Rectal smooth muscle tissue (tissue), 1 donor: ENCODE measurements around the gene PWWP2A.
"Not testable (repeated sequence)": the region's sequence is repeated elsewhere in the genome, so short reads cannot be mapped to it uniquely, and the experiment has no call there.

Experiments
- H3K27ac ChIP-seq: one replicate; pipeline ENCODE4 v1.7.0; 2013; ENCODE audit warnings: low read depth, low read length, inconsistent platforms
- H3K27me3 ChIP-seq: one replicate; pipeline ENCODE4 v1.7.0; 2013; ENCODE audit warnings: low read length; ENCODE audit not compliant: control insufficient read depth, insufficient read depth
- H3K36me3 ChIP-seq: one replicate; pipeline ENCODE4 v1.7.0; 2013; ENCODE audit warnings: low read length; ENCODE audit not compliant: control insufficient read depth, insufficient read depth
- H3K4me1 ChIP-seq: one replicate; pipeline ENCODE4 v1.7.0; 2013; ENCODE audit warnings: low read length; ENCODE audit not compliant: control insufficient read depth, insufficient read depth
- H3K4me3 ChIP-seq: one replicate; pipeline ENCODE4 v1.7.0; 2013; ENCODE audit warnings: low read length
- H3K9ac ChIP-seq: one replicate; pipeline ENCODE4 v1.7.0; 2013; ENCODE audit warnings: low read length

Gene PWWP2A

DNA sequence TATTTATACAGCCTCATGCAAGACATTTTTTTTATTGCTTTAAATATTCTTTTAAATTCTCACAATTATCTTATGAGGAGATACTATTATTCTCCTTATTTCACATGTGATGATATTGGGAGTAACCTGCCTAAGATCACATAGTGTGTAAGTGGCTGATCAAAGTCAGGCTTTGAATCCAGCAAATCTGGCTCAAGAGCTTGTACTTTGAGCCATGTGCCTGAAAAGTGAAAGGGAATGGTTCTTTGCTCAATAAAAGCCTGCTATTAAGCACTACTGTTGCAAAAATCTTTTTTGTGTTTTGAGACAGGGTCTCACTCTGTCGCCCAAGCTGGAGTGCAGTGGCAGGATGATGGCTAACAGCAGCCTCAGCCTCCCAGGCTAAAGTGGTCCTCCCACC, 35.1 kb downstream of the PWWP2A start:
- no peaks in the 10 kb centered on the region for H3K27me3 ChIP-seq
- no peaks in the 10 kb centered on the region for H3K4me1 ChIP-seq
- H3K36me3 ChIP-seq: no peaks in the 10 kb centered on the region
- no peak overlapping the region for H3K4me3 ChIP-seq
- H3K9ac ChIP-seq: no peak overlapping the region
- H3K27ac ChIP-seq: no peak overlapping the region

DNA sequence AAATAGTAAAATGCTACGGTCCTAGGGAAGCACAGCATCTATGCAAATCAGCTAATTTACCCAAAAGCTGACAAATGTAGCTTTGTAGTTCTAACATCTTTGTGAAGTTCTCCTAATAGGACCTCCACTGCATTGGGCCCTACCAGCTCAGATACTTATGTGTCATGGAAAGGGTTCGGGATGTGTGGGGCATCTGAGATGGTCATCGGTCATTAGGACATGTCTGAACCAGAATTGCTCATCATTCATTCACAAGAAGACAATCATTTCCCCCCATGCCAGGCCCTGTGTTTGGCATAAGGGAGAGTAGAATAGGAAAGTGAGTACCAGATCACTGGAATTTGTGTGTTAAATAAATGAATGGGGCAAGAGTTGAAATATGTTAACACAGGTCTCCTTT, 35.7 kb downstream of the PWWP2A start:
- Histone ChIP-seq H3K9ac (no peak overlapping the region), H3K27ac (no peak overlapping the region), H3K4me3 (no peak overlapping the region), H3K27me3 (no peaks in the 10 kb centered on the region), H3K36me3 (no peaks in the 10 kb centered on the region), H3K4me1 (no peaks in the 10 kb centered on the region)

DNA sequence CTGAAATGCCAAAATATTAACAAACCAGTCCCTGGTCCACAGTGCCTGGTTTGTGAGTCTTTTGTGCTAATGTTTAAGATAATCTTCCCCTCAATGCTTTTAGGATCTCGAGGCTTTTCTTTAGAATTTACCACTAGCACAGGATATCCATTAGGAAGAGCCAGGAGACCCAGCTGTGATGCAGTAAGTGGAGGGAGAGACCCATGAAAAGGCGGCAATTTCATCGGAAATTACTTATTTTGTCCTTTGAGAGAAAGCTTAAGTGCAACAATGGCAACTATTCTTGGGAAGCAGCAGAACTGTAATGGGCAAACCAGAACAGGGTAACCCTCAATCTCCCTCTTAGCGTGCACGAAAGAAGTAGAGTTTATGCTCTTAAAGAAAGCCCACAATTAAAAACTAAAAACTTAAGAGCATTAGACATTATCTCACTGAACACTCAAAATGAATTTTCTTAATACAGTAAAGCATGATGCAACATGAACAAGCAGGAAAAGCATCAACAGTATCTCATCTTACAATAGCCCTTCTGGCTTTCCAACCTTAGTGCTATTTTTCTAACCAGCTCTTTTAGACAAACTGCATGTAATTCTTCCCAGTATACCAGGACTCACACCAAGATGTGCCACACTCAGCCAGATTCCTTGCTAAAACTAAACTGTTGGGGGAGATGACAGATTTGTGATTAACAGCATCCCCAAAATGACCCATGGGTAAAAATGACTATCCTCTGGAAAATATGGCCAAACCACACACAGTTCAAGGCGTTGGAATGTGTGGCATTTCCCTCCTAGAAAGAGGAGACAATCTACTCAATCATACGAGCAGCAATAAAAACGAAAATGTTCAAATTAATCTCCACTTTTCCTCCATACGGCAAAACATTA, 36.4 kb downstream of the PWWP2A start:
- H3K9ac ChIP-seq: no peak overlapping the region
- no peaks in the 10 kb centered on the region for H3K27me3 ChIP-seq
- no peak overlapping the region for H3K27ac ChIP-seq
- no peaks in the 10 kb centered on the region for H3K4me1 ChIP-seq
- no peaks in the 10 kb centered on the region for H3K36me3 ChIP-seq
- H3K4me3 ChIP-seq: no peak overlapping the region

DNA sequence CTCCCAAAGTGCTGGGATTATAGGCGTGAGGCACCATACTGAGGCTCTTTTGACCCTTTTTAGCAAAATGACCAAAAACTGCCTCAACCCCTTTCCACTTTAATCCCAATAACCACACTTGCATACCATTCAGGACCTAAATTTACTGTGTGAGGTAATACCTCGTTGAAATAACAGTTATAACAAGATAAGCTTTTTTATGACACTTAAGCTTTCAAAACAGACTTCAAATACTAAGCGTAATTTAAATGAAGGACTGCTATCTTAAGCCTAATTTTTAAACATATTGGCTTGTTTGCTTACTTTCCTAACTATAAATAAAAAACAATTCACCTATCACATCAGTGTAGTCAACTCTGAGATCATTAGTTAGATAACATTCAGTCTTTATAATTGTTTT, 37.8 kb downstream of the PWWP2A start:
- Histone ChIP-seq H3K27me3 (no peaks in the 10 kb centered on the region), H3K4me1 (no peaks in the 10 kb centered on the region), H3K9ac (no peak overlapping the region), H3K4me3 (no peak overlapping the region), H3K36me3 (no peaks in the 10 kb centered on the region), H3K27ac (no peak overlapping the region)

DNA sequence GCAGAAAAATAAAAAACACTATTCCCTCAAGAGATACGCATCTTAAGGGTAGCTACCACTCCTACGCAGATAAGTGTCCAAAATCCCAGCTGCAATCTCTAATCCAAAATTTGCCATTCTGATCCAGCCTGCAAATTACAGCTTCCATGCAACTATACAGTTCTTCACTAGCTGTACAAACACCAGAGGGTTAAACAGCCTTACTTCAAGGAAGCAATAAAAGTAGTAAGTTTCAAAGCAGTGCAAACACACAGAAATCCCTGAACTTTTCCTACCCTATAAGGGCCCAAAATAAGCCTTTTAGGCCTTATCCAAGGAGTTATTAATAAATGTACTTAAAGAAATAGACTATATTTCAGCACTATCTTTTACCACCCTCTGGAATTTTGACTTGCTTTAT, 39.5 kb downstream of the PWWP2A start:
- H3K4me1 ChIP-seq: no peaks in the 10 kb centered on the region
- H3K27me3 ChIP-seq: no peaks in the 10 kb centered on the region
- no peaks in the 10 kb centered on the region for H3K36me3 ChIP-seq
- no peak overlapping the region for H3K9ac ChIP-seq
- no peak overlapping the region for H3K4me3 ChIP-seq
- H3K27ac ChIP-seq: no peak overlapping the region

DNA sequence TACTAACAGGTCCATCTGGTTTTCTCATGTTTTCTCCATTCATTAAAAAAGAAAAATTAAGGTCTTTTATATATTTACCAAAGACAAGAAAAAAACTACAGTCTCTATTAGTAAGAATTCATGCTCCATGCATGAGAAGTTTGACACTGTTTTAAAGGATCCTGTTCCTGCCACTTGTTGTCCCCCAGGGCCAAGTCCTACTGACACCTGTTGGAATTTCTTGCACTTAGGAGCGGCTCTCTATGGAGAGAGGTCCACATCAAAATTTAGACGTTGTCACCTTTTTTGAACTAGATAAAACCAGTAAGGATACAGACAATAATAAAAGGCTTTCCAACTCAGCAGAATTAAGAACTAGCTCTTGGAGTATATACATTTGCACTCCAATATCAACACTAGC, 42.3 kb downstream of the PWWP2A start:
- Histone ChIP-seq H3K4me1 (no peaks in the 10 kb centered on the region), H3K9ac (no peak overlapping the region)

DNA sequence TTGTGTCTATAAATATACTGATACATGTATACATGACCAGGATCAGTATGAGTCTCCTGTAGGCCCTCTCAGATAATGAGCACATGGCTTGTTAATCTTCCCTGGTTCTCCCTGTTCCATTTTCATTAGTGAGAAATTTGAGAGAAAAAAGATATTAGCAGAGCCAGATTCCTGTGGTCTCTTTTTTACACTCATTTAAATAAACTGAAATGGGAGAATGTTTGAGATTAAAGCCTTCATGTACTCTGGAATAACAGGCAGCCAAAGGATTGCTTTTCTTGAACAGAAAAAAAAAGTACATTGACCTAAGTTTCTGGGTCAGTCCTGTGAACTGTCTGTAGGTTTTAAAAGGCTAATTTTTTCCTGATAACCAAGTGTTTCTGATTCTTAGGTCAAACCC, 44.2 kb downstream of the PWWP2A start:
- H3K4me3 ChIP-seq: no peak overlapping the region

More for the DNA sequence above, 42.3 kb downstream of the PWWP2A start:
- Histone ChIP-seq H3K36me3 (no peaks in the 10 kb centered on the region), H3K4me3 (no peak overlapping the region), H3K27ac (no peak overlapping the region), H3K27me3 (no peaks in the 10 kb centered on the region)

DNA sequence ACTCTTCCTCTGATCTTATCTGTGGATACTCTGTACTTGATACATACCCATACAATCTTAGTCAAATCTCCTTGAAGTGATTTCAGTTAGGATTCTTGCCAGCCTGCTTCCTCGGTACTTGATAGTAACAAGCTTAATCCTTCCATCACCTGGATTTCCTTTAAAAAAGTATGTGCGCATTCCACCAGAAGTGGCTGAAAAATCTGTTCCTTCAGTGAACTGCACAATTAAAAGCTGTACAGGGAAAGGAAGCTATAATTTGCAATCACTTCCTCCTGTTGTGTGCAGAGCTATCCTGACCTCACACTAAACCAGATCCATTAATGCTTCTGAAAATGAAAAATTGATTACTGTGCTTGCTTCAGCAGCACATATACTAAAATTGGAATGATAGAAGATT, 47.3 kb downstream of the PWWP2A start:
- H3K4me3 ChIP-seq: no peak overlapping the region
- no peaks in the 10 kb centered on the region for H3K27me3 ChIP-seq
- H3K36me3 ChIP-seq: no peaks in the 10 kb centered on the region
- H3K4me1 ChIP-seq: no peaks in the 10 kb centered on the region
- H3K9ac ChIP-seq: no peak overlapping the region
- no peak overlapping the region for H3K27ac ChIP-seq

More for the DNA sequence above, 44.2 kb downstream of the PWWP2A start:
- H3K27ac ChIP-seq: no peak overlapping the region
- no peaks in the 10 kb centered on the region for H3K36me3 ChIP-seq
- no peaks in the 10 kb centered on the region for H3K4me1 ChIP-seq
- H3K9ac ChIP-seq: no peak overlapping the region
- no peaks in the 10 kb centered on the region for H3K27me3 ChIP-seq

DNA sequence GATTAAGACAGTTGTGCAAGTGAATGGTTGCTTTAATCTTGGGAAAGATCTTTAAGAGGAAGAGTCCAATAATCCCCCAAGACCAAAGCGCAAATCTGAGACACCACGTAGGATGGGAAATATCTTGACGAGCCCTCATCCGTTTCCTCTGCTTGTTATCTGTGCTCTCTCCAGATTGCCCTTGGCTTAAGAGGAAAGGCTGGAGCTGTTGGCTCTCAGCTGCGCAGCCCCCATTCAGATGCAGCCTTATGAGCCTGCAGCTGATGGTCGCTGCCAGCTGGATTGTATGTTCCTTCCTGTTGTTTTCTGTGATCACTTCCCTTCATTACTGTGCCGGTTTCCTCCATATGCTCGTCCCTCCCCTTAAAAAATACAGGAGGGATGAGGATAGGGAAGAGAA, 47.7 kb downstream of the PWWP2A start:
- Histone ChIP-seq H3K27ac (no peak overlapping the region), H3K9ac (no peak overlapping the region), H3K36me3 (no peaks in the 10 kb centered on the region)

DNA sequence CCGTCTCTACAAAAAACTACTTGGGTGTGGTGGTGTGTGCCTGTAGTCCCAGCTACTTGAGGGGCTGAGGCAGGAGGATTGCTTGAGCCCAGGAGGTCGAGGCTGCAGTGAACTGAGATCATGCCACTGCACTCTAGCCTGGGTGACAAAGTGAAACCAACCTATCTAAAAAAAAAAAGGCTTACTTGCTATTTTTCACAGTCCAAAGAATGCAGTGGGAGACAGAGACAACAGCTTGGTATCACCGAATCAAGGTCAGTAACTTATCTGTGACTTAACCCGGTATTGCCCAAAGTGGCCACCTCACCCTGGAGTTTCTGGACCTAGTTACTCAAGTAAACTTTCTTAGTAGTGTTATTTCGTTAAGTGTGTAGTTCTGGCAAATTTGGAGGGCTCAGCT, 50.1 kb downstream of the PWWP2A start:
- not testable (repeated sequence) for H3K4me1 ChIP-seq, H3K27ac ChIP-seq, H3K27me3 ChIP-seq, H3K4me3 ChIP-seq, H3K36me3 ChIP-seq, H3K9ac ChIP-seq

More for the DNA sequence above, 47.7 kb downstream of the PWWP2A start:
- H3K27me3 ChIP-seq: no peaks in the 10 kb centered on the region
- no peaks in the 10 kb centered on the region for H3K4me1 ChIP-seq
- H3K4me3 ChIP-seq: no peak overlapping the region

DNA sequence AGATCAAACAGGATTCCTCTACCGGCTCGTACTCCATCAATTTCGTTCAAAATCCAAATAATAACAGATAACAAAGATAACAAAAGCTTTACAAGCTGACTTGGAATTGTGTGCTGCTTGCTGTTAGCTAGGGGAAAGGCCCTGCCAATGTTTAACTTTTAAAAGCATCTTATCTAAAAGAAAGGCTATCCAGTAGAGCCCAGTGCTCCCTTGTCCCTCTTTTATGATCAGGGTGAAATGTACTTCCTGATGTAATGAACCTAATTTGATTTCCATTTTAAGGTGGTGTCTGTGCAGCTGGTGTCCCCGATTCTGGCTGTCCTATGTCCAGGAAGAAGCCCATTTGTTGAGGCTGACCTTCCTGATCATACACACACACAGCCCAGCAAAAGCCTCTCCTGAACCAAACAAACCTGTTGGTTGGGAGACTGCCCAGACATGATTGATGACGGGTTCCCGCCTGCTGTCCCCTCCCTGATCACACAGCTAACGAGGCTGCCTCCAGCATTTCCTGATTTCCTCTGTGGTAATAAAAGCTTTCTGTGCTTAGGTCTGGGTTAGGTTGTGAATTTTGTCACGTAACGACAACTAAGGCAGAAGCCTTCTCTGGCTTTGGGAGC, 54.1 kb downstream of the PWWP2A start:
- H3K27ac ChIP-seq: no peak overlapping the region
- H3K36me3 ChIP-seq: peaks cover 9% of the 10 kb centered on the region
- H3K9ac ChIP-seq: no peak overlapping the region

DNA sequence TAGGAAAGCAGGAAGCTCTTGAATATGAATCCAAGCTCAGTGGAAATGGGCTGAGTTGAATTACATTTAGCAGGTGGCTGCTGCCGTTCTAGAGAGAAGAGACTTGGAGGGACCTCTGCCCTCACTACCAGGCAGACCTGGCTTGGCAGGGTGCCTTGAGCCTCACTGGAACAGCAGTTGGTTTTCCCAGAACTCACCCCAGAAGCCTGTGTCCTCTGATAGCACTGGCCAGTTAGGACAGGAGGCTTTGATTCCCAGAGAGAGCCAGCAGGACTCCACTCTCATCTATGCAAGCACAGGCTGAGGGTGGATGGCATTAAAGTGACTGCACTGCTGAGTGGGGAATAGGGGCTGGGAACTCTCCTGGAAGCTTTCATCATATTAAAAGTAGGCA, 54.8 kb downstream of the PWWP2A start:
- Histone ChIP-seq H3K27ac (no peak overlapping the region), H3K9ac (no peak overlapping the region), H3K4me3 (no peak overlapping the region), H3K36me3 (peaks cover 9% of the 10 kb centered on the region), H3K4me1 (no peaks in the 10 kb centered on the region), H3K27me3 (no peaks in the 10 kb centered on the region)

More for the DNA sequence above, 54.1 kb downstream of the PWWP2A start:
- Histone ChIP-seq H3K4me3 (no peak overlapping the region), H3K4me1 (no peaks in the 10 kb centered on the region), H3K27me3 (no peaks in the 10 kb centered on the region)

DNA sequence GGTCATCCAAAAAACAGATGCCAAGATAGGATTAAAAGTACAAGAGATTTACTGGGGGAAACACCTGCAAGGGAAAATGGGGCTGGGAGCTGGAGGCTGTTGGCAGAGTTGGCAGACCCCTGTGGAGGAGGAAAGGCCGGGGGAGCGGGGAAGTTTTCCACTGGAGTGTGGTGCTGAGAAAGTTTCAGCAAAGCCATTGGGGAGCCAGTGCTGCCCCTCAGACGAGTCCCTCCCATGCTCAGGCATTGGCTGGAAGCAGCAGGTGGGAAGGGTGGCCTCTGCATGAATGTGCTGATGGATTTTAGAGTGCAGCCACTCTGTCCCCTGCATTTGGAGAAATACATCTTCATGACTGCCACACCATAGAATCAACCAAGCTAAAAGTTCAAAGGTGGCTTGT, 57.5 kb downstream of the PWWP2A start:
- Histone ChIP-seq H3K4me3 (no peak overlapping the region), H3K9ac (no peak overlapping the region), H3K27me3 (no peaks in the 10 kb centered on the region), H3K4me1 (no peaks in the 10 kb centered on the region), H3K27ac (no peak overlapping the region), H3K36me3 (peaks cover 9% of the 10 kb centered on the region)
